HG03095 (cell line): ENCODE results near the gene CCDC14.
A peak's percentile ranks its signal among the peaks of the same experiment; 100 is the strongest.
"Not testable (repeated sequence)": the region's sequence is repeated elsewhere in the genome, so short reads cannot be mapped to it uniquely, and the experiment has no call there.

ENCODE experiments used
- ATAC-seq: cut with Tn5 transposase; IDR thresholded peaks from one replicate; pipeline ENCODE4 v1.9.1; 2021; ENCODE audit warnings: moderate library complexity; ENCODE audit not compliant: unreplicated experiment

CCDC14 gene

GRCh38 chr3:123967260-123967659 lies 6.2 kb upstream of the CCDC14 start:
- not testable (repeated sequence) for ATAC-seq

GRCh38 chr3:123966799-123967198 lies 5.8 kb upstream of the CCDC14 start:
- ATAC-seq, result not testable (repeated sequence)

GRCh38 chr3:123964793-123965192 lies 3.8 kb upstream of the CCDC14 start:
- not testable (repeated sequence) for ATAC-seq

- no peak for ATAC-seq
Measured at GRCh38 chr3:123961508-123961856, 453 bp upstream of the CCDC14 start.

GRCh38 chr3:123953735-123954134 lies 7.3 kb downstream of the CCDC14 start:
- peak; percentile 79 for ATAC-seq

- no peak for ATAC-seq
Measured at GRCh38 chr3:123952844-123953520, 8.0 kb downstream of the CCDC14 start.

- no peak for ATAC-seq
Measured at GRCh38 chr3:123951522-123952447, 9.2 kb downstream of the CCDC14 start.

GRCh38 chr3:123949641-123950040 lies 11.4 kb downstream of the CCDC14 start:
- ATAC-seq, result no peak

GRCh38 chr3:123948449-123948848 lies 12.6 kb downstream of the CCDC14 start:
- no peak for ATAC-seq

GRCh38 chr3:123947482-123947881 lies 13.5 kb downstream of the CCDC14 start:
- ATAC-seq, result no peak

GRCh38 chr3:123941542-123941941 lies 19.5 kb downstream of the CCDC14 start:
- no peak for ATAC-seq

GRCh38 chr3:123941121-123941520 lies 19.9 kb downstream of the CCDC14 start:
- no peak for ATAC-seq

GRCh38 chr3:123939706-123940105 lies 21.3 kb downstream of the CCDC14 start:
- ATAC-seq, result no peak

GRCh38 chr3:123936400-123936799 lies 24.6 kb downstream of the CCDC14 start:
- ATAC-seq, result no peak

GRCh38 chr3:123935830-123936229 lies 25.2 kb downstream of the CCDC14 start:
- ATAC-seq, result no peak

GRCh38 chr3:123934250-123934649 lies 26.8 kb downstream of the CCDC14 start:
- ATAC-seq, result no peak

- ATAC-seq, result no peak
Measured at GRCh38 chr3:123930445-123930844, 30.6 kb downstream of the CCDC14 start.

GRCh38 chr3:123929325-123929724 lies 31.7 kb downstream of the CCDC14 start:
- ATAC-seq, result no peak

- ATAC-seq, result no peak
Measured at GRCh38 chr3:123926396-123926795, 34.6 kb downstream of the CCDC14 start.

- ATAC-seq, result no peak
Measured at GRCh38 chr3:123920868-123921267, 40.2 kb downstream of the CCDC14 start.

- no peak for ATAC-seq
Measured at GRCh38 chr3:123920383-123920782, 40.6 kb downstream of the CCDC14 start.

GRCh38 chr3:123919353-123919752 lies 41.7 kb downstream of the CCDC14 start:
- ATAC-seq, result no peak
